HFF-Myc (cell line): ENCODE results near the gene ANKS6.
A peak's percentile ranks its signal among the peaks of the same experiment; 100 is the strongest.

Source experiments
- DNase-seq: peaks from one replicate; pipeline ENCODE4 v3.0.0-alpha.2; 2011; ENCODE audit warnings: low read depth; ENCODE audit errors: extremely low read depth
- H3K4me3 ChIP-seq: replicated peaks from 2 replicates; pipeline ENCODE4 v1.5.1; 2011; ENCODE audit warnings: low read depth, mild to moderate bottlenecking, control low read depth, low read length
- CTCF ChIP-seq: IDR thresholded peaks from 2 replicates; pipeline ENCODE4 v1.5.1; 2012; ENCODE audit warnings: mild to moderate bottlenecking, low read depth, low read length, control low read depth; ENCODE audit errors: missing control alignments

Gene ANKS6

GRCh38 chr9:98727428-98727827 is 68.9 kb downstream of the ANKS6 start:
- H3K4me3 ChIP-seq, result no peak overlapping the region
- TF ChIP-seq CTCF, result no peak
- DNase-seq, result no peak

- peak; percentile 41 for DNase-seq
- no peak for TF ChIP-seq CTCF
- no peak overlapping the region for H3K4me3 ChIP-seq
Measured at GRCh38 chr9:98726735-98727134, 69.6 kb downstream of the ANKS6 start.

GRCh38 chr9:98724810-98725530 is 71.4 kb downstream of the ANKS6 start:
- DNase-seq, result no peak
- H3K4me3 ChIP-seq, result no peak overlapping the region
- TF ChIP-seq CTCF, result no peak

- no peak overlapping the region for H3K4me3 ChIP-seq
- DNase-seq, result no peak
- TF ChIP-seq CTCF, result no peak
Measured at GRCh38 chr9:98721643-98722042, 74.7 kb downstream of the ANKS6 start.

- DNase-seq, result no peak
- TF ChIP-seq CTCF, result no peak
- H3K4me3 ChIP-seq, result no peak overlapping the region
Measured at GRCh38 chr9:98720402-98720801, 76.0 kb downstream of the ANKS6 start.

GRCh38 chr9:98719055-98719454 is 77.3 kb downstream of the ANKS6 start:
- H3K4me3 ChIP-seq, result no peak overlapping the region
- DNase-seq, result no peak
- no peak for TF ChIP-seq CTCF

GRCh38 chr9:98714833-98715232 is 81.5 kb downstream of the ANKS6 start:
- no peak overlapping the region for H3K4me3 ChIP-seq
- TF ChIP-seq CTCF, result no peak
- no peak for DNase-seq
